Esophagus squamous epithelium (tissue), 5 donors: ENCODE results near the gene UQCC2. TPM values are rescaled to one million over a fixed set of nuclear protein-coding genes. Genes with fewer than 3 reads are reported as not detected.

Experiments used
- DNase-seq: peaks from one replicate; lab custom pipeline; 2025; lab: John Stamatoyannopoulos, UW
- H3K27ac ChIP-seq, 4 donors: fragments of 200-600 bp; sonication (generic); one replicate each; pipeline ENCODE4 v1.5.1; 2016 to 2019; ENCODE audit warnings: mild to moderate bottlenecking in 1 of 4
- H3K27me3 ChIP-seq, 4 donors: fragments of 200-600 bp; sonication (generic); 1 replicate in 3 of 4; 2 replicates in 1 of 4; pipeline versions ENCODE4 v1.5.1 to v1.6.0; 2017 to 2021; ENCODE audit warnings: antibody characterized with exemption in 1 of 4
- H3K36me3 ChIP-seq, 3 donors: fragments of 200-600 bp; sonication (generic); one replicate each; pipeline ENCODE4 v1.5.1; 2016 to 2019
- H3K4me1 ChIP-seq, 3 donors: fragments of 200-600 bp; sonication (generic); one replicate each; pipeline ENCODE4 v1.5.1; 2017 to 2019
- H3K4me3 ChIP-seq, 4 donors: fragments of 200-600 bp; sonication (generic); 1 replicate in 3 of 4; 2 replicates in 1 of 4; pipeline ENCODE4 v1.5.1; 2016 to 2019; ENCODE audit warnings: mild to moderate bottlenecking in 2 of 4, moderate library complexity in 1 of 4
- H3K9me3 ChIP-seq, 3 donors: fragments of 200-600 bp; sonication (generic); one replicate each; pipeline ENCODE4 v1.5.1; 2016 to 2019
- CTCF ChIP-seq, 6 experiments: fragments of 450-650 bp in 4 of 6; fragments of 200-600 bp in 2 of 6; sonication (generic) in 2 of 6; IDR thresholded peaks; one replicate each; pipeline ENCODE4 v1.5.1; 2016 to 2019; ENCODE audit warnings: antibody characterized with exemption in 6 of 6, mild to moderate bottlenecking in 4 of 6, moderate library complexity in 4 of 6
- POLR2A ChIP-seq, 4 donors: fragments of 450-650 bp; IDR thresholded peaks; one replicate each; pipeline ENCODE4 v1.6.1; 2017; ENCODE audit warnings: antibody characterized with exemption in 4 of 4, mild to moderate bottlenecking in 4 of 4, moderate library complexity in 3 of 4
- WGBS, 2 donors: methylation state at CpG; one replicate each; pipeline ENCODE4 v1.1.5; 2018; 5-methylcytosine and 5-hydroxymethylcytosine counted together
- intact Hi-C: fragments of 100-400 bp; cut with DNase I; formaldehyde crosslinking; loops from one replicate; pipeline ENCODE4 v1.15.0; 2022
- total RNA-seq, 4 donors: library from RNA; depleted of rRNA; stranded (reverse); fragments of >200 nt; gene quantifications; one replicate each; pipeline ENCODE4 v1.1.0, GENCODE V29; 2016
- donor health status: DM: yes; HTN: yes; CAD: no.

UQCC2 gene
- total RNA-seq, 4 donors from 2014 or later, result 7.8 to 36.8 (median 13.7) TPM

DNA sequence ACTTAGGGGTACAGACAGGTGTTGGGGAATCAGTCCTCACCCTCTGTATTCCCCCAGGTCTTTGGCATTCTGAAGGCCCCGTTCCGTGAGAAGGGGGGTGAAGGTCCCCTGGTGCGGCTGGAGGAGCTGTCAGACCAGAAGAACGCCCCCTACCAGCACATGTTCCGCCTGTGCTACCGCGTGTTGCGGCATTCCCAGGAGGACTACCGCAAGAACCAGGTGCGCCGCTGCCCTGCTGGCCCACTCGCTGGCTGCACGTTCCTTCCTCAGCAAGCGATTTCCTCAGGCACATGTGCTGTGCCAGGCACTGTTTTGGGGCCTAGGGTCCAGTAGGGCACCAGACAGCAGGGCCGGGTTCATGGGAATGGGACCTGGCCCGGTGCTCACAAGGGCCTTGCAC, 44.4 kb downstream of the UQCC2 start:
- WGBS, 2 donors, result 92 to 93% methylated on average over 2 to 3 of the region's 16 CpGs
- H3K9me3 ChIP-seq, result no peaks in the 10 kb centered on the region
- H3K36me3 ChIP-seq, result peaks cover 7 to 100% (median 29%) of the 10 kb centered on the region in 3 donors
- intact Hi-C loops, result no loop called here
- peaks cover 0 to 29% (median 0%) of the 10 kb centered on the region in 3 donors for H3K4me1 ChIP-seq
- TF ChIP-seq POLR2A (IDR thresholded peaks at IDR 0.05) (no peak), CTCF (IDR thresholded peaks at IDR 0.05) (no peak)
- no peak overlapping the region for H3K4me3 ChIP-seq
- no peak for DNase-seq
- H3K27me3 ChIP-seq, result no peaks in the 10 kb centered on the region
- no peak overlapping the region for H3K27ac ChIP-seq

GRCh38 chr6:33665957-33666356, 45.5 kb downstream of the UQCC2 start:
- 73 to 100% methylated on average over 1 to 8 of the region's 13 CpGs for WGBS, 2 donors
- no peak for DNase-seq
- Histone ChIP-seq H3K4me1 (peaks cover 0 to 22% (median 0%) of the 10 kb centered on the region in 3 donors), H3K4me3 (no peak overlapping the region), H3K27me3 (no peaks in the 10 kb centered on the region), H3K36me3 (peaks cover 7 to 92% (median 25%) of the 10 kb centered on the region in 3 donors), H3K9me3 (no peaks in the 10 kb centered on the region), H3K27ac (no peak overlapping the region)
- intact Hi-C loops, result no loop called here
- TF ChIP-seq CTCF (IDR thresholded peaks at IDR 0.05), result no peak
- TF ChIP-seq POLR2A (IDR thresholded peaks at IDR 0.05), result no peak

DNA sequence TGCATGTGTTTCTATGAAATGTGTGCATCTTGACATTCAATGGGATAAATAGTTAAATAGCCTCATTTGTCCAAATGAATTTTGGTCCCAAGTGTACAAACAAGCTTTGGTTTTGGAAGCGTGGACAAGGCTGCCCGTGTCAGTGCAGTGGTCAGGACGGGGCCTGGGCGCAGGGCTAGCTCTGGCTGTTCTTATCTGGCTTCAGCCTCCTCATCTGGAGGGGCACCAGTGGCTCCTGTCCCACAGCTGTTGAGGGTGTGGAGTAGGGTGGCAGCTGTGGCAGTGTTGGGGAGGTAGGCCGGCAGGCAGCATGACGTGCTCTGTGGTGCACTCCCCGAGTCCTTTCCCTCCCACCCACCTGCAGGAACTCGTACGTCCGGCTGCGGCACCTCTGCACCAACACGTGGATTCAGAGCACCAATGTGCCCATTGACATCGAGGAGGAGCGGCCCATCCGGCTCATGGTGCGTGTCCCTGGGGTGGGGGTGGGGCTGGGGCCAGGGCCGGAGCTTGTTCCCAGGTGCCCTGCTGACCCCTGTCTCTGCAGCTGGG, 46.9 kb downstream of the UQCC2 start:
- Histone ChIP-seq H3K36me3 (peaks cover 7 to 92% (median 19%) of the 10 kb centered on the region in 3 donors), H3K9me3 (no peaks in the 10 kb centered on the region), H3K27ac (no peak overlapping the region), H3K27me3 (no peaks in the 10 kb centered on the region), H3K4me3 (no peak overlapping the region), H3K4me1 (peaks cover 0 to 12% (median 0%) of the 10 kb centered on the region in 3 donors)
- no peak for TF ChIP-seq POLR2A (IDR thresholded peaks at IDR 0.05)
- no peak for TF ChIP-seq CTCF (IDR thresholded peaks at IDR 0.05)
- WGBS, 2 donors, result 80 to 100% methylated on average over 6 of the region's 17 CpGs
- intact Hi-C loops, result no loop called here
- no peak for DNase-seq

GRCh38 chr6:33663727-33664449, 47.6 kb downstream of the UQCC2 start:
- no peak for TF ChIP-seq POLR2A (IDR thresholded peaks at IDR 0.05)
- no peak for TF ChIP-seq CTCF (IDR thresholded peaks at IDR 0.05)
- no peak overlapping the region for H3K4me3 ChIP-seq
- peaks cover 7 to 92% (median 18%) of the 10 kb centered on the region in 3 donors for H3K36me3 ChIP-seq
- H3K4me1 ChIP-seq, result peaks cover 0 to 5% (median 0%) of the 10 kb centered on the region in 3 donors
- no peaks in the 10 kb centered on the region for H3K27me3 ChIP-seq
- no peak overlapping the region for H3K27ac ChIP-seq
- 60 to 90% methylated on average over 2 to 4 of the region's 16 CpGs for WGBS, 2 donors
- H3K9me3 ChIP-seq, result no peaks in the 10 kb centered on the region
- intact Hi-C loops, result no loop called here
- no peak for DNase-seq

- Histone ChIP-seq H3K4me3 (no peak overlapping the region), H3K9me3 (no peaks in the 10 kb centered on the region), H3K36me3 (peaks cover 7 to 92% (median 10%) of the 10 kb centered on the region in 3 donors), H3K27me3 (no peaks in the 10 kb centered on the region), H3K27ac (no peak overlapping the region), H3K4me1 (no peaks in the 10 kb centered on the region)
- intact Hi-C loops, result no loop called here
- DNase-seq, result no peak
- 75 to 78% methylated on average over 5 of the region's 5 CpGs for WGBS, 2 donors
- TF ChIP-seq POLR2A (IDR thresholded peaks at IDR 0.05) (no peak), CTCF (IDR thresholded peaks at IDR 0.05) (no peak)
Measured at GRCh38 chr6:33663028-33663427, 48.5 kb downstream of the UQCC2 start.
